Posterior vena cava (tissue), 2 donors: ENCODE measurements around the gene ZNF197. TPM values are rescaled to one million over a fixed set of nuclear protein-coding genes. Genes with fewer than 3 reads are reported as not detected.
A peak's percentile ranks its signal among the peaks of the same experiment; 100 is the strongest.
"Not testable (repeated sequence)": the region's sequence is repeated elsewhere in the genome, so short reads cannot be mapped to it uniquely, and the experiment has no call there.

Experiments used
- DNase-seq: peaks from one replicate; pipeline ENCODE4 v3.0.0-alpha.2; 2020; ENCODE audit warnings: low spot score
- intact Hi-C, 2 donors: fragments of 100-400 bp; cut with DNase I; formaldehyde crosslinking; loops; one replicate each; pipeline versions ENCODE4 v1.14.1 to v1.14.2; 2022 to 2023
- total RNA-seq, 2 donors: library from RNA; stranded (reverse); fragmentation: NEBNext Ultra II Directional; extraction: Animal tissue kit (Norgen Biotek cat#: 25700); gene quantifications; one replicate each; pipeline ENCODE4 v1.2.1, GENCODE V29; 2021
- donor health status: DM: yes; HTN: yes; CAD: no.
- donor health status: DM: yes; HTN: yes; CAD: no.

ZNF197 gene
- total RNA-seq, 2 donors from 2014 or later = 14.0 to 14.3 TPM

DNA sequence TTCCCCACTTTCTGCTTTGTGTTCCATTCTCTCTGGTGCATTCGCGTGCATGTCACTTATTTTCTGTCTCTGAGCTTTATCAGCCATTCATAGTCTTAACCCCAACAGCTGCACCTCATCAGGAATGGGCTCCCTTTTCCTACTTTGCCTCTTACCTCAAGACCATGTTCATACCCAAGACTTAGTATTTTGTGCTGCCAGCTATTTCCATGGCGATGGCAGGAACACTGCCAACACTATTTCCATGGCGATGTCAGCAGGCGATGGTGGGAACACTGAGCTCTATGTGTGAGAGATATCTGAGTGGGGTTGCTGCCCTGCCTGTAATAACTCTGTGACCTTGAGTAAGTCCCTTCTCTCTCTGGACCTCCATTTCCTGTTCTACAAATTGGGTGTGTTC is 29.2 kb downstream of the ZNF197 start:
- intact Hi-C loops = no loop called here
- DNase-seq = no peak

DNA sequence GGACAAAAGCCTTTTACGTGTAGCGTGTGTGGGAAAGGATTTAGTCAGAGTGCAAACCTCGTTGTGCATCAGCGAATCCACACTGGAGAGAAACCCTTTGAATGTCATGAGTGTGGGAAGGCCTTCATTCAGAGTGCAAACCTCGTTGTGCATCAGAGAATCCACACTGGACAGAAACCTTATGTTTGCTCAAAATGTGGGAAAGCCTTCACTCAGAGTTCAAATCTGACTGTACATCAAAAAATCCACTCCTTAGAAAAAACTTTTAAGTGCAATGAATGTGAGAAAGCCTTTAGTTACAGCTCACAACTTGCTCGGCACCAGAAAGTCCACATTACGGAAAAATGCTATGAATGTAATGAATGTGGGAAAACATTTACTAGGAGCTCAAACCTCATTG is 34.2 kb downstream of the ZNF197 start:
- intact Hi-C loops = no loop called here
- no peak for DNase-seq

DNA sequence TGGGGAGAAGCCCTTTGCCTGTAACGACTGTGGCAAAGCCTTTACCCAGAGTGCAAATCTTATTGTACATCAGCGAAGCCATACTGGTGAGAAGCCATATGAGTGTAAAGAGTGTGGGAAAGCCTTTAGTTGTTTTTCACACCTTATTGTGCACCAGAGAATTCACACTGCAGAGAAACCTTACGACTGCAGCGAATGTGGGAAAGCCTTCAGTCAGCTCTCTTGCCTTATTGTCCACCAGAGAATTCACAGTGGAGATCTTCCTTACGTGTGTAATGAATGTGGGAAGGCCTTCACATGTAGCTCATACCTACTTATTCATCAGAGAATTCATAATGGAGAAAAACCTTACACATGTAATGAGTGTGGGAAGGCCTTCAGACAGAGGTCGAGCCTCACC is 34.6 kb downstream of the ZNF197 start:
- DNase-seq = no peak
- intact Hi-C loops = no loop called here

DNA sequence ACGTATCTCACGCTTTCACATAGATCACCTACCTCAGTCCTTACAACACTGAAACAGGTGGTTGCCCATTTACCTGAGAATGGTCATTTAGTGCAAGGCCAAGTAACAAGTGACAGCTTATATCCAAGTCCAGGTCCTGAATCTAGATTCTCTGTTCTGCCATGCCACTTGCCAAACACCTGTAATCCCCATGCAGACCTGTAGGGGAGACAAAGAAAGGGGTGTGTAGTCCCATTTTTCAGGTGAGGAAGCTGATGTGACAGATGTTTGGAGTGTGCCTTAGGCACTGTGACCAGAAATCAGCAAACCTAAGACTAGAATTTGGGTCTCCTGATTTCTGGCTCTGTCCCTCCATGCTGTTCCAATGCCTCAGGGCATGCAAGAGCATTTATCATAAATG is 36.4 kb downstream of the ZNF197 start:
- intact Hi-C loops = no loop called here
- DNase-seq = no peak

DNA sequence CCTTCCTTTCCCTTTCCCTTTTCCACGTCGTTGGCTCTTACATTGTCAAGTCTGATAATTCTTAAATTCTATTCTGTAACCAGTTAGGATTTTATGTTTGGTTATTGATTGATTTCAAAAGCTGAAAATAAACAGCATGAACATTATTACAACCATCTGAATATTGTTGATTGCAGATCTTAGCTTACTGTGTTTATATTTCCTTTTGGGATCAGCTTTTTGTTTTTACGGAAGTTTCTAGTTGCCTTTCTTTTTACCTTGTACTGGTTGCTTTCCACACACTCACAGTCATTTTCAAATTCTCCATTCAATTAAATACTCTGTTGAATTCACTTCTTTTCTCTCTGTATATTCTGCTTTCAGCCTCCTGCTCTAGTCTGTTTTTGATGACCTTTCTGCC is 40.3 kb downstream of the ZNF197 start:
- intact Hi-C loops = no loop called here
- DNase-seq = no peak

DNA sequence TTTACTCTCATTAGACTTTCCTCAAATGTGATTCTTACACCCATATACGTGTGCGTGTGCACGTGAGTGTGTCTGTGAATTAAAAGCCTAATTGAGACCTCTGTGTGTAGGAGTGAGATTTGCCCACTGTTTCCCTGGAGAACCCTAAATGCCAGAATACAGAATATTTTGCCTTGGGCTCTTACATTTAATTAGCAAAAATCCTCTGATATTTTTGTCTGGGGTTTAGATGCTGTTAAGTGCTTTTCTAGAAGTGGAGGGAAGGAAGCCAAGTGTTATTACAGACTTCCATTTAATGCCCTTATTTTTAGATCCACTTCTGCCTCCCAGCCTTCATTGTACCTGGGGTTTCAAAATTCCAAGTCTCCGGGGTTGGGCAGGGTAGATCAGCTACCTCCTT is 41.5 kb downstream of the ZNF197 start:
- intact Hi-C loops = no loop called here
- DNase-seq = no peak

DNA sequence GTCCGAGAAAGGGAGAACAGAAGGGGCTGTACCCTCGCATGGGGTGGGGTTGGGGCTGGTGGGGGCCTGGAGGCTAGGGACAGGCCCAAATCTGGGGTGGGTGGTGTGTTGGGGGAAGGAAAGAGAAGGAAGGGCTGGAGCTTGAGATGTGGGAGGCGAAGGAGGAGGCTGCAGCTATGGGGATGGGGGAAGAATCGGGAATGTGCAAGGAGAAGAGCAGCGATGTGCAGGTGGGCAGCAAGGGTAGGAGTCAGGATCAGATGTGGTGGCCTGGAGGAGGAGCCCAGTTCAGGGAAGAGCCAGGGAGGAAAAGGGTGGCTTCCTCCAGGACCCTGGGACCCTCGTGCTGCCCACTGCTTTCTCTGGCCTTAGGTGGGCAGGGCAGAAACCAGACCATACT is 44.9 kb downstream of the ZNF197 start:
- no peak for DNase-seq
- intact Hi-C loops = no loop called here

DNA sequence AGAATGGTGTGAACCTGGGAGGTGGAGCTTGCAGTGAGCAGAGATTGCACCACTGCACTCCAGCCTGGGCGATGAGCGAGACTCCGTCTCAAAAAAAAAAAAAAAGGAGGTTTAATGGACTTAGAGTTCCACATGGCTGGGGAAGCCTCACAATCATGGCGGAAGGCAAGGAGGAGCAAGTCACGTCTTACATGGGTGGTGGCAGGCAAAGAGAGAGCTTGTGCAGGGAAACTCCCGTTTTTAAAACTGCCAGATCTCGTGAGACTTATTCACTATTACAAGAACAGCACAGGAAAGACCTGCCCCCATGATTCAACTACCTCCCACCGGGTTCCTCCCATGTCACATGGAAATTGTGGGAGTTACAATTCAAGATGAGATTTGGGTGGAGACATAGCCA is 48.6 kb downstream of the ZNF197 start:
- DNase-seq, intact Hi-C loops: not testable (repeated sequence)

DNA sequence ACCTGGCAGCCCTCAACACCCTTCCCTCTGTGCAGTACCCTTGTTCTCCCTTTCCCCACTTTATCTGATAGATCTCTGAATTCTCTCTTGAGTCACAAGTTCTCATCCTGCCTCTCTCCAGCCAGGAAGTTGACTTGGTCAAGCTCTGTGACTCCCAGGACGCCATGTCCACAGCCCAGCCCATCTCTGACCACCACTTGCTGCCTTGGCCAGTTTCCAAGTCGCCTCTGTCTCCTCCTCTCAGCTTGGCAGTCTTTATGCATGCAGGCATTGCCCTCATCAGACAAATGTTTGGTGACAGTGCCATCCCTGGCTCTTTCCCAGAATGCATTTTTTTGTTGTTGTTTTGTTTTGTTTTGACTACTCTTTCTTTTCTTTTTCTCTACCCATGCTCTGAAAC is 49.4 kb downstream of the ZNF197 start:
- intact Hi-C loops = no loop called here
- no peak for DNase-seq

DNA sequence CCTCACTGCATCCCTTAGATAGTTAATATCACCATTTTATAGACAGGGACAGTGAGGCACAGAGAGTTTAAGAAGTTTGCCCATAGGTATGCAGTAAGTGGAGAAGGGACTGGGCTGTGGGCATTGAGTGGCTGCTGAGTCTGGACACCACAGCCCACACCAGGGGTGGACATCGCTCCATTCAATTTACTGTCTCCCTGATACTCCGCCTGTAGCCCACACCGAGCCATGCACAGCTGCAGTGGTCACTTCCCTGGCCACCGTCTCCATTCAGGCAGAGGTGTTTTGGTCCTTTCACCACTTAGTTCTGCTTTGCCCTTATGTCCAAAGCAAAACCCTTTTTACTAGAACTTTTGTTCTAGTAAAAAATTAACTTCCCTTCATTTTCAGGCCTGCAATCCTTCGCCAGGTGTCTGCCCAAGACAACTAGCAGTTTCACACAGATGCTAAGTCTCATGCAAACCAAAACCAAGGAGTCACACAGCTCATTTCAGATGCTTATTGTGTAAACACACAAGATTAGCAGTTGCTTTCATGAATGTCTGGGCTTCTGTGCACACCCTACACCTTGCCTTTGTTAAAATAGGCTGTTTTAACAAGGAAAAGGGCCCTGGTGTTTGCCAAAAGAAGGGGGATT is 53.8 kb downstream of the ZNF197 start:
- no peak for DNase-seq
- intact Hi-C loops = no loop called here

DNA sequence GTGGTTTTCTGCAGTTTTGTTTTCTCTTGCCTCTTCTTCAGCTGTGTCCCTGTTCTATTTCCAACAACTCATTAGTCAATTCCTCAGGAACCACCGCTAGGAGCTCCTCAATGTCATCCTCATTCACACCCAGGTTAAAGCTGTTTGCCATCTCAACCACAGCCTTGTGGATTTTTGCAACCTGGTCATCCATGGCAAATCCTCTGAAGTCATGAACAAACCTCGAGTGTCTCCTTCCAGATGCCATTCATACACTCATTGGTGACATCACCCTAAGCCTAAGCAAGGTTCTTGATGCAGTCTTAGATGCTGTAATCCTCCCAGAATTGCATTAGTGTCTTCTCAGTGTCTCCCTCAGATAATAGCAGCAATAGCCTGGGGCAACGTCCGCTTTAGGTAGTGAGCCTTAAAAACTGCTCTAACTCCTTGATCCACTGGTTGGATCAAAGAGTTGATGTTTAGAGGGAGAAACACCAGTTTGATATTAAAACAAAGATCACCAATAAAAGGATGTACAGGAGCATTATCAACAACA is 56.2 kb downstream of the ZNF197 start:
- no peak for DNase-seq
- intact Hi-C loops = no loop called here

DNA sequence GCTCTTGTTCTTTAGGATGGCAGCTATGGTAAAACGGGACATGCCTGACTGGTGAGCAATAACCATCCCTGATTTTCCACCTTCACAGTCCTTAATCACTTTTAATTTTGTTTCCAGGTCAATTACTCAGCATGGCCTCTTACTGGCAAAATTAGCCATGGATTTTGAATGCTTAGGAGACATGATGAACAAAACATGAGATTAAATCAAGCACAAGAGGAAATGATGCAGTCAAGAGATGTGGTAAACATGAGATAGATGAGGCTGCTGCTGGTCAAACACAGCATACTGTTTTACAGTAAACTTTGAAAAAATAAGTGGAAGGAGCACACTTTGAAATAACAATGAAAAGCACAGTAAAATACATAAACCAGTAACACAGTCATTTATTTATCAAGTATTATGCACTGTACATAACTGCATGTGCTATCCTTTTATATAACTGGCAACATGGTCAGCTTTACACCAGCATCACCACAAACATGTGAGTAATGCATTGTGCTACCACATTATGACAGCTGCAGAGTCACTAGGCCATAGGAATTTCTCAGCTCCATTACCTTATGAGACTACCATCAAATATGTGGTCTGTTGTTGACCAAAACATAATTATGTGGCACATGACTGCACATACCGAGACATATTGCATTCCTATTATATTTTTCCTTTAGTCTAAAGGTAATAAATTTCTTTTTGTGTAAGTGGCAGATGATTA is 57.5 kb downstream of the ZNF197 start:
- intact Hi-C loops = no loop called here
- DNase-seq = no peak

DNA sequence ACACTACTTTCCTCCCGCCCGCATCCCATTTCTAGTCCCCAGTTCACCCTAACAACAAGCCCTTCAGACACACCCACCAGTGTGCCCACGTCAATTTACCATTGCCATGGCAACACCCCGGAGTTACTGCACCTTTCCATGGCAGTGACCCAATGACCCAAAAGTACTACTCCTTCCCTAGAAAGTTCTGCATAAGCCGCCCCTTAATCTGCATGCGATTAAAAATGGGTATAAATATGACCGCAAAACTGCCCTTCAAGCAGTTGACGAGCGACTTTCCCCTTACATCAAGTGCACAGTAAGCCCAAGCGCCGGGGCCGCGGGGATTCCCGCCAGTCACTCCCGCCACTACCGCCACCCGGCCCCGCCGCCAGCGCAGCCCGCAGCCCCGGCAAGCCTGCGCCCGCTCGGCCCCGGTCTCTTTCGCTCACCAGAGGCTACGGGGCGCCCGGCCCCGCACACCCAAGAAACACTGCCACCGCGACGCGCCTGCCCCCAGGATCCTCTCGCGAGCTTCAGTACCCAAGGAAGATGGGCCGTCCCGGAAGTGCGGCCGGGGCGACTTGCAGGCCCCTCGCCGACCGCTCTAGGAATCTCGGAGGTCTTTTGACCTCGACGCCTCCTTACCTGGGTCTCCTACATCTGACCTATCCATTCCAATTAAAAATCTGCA is 60.4 kb downstream of the ZNF197 start:
- DNase-seq = peak; percentile 92
- intact Hi-C loops = no loop called here

DNA sequence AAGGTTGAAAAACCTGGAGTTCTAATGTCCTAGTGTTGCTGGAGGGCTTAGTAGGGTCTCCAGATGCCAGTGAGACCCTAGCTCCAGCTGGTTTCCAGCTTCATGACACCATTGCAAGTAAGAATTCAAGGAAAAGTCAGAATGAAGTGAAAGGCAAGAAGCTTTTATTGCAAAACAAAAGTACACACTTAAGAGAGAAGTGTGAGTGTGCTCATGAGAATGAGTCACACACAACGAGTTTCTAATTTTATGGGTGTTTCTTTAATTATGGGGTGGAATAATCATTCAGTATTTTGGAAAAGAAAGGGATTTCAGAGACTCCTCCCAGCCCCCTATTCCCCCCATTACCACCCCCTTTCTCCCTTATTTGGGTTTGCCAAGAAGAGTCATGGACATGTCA is 63.1 kb downstream of the ZNF197 start:
- DNase-seq = no peak
- intact Hi-C loops = no loop called here

Other genes starting within 250 kb of the ZNF197 start
- gene ZNF445, start 147.4 kb upstream of the ZNF197 start, total RNA-seq = 10 to 100 TPM; 14.8 to 17.6 TPM
- gene ZKSCAN7, start 69.8 kb upstream of the ZNF197 start, total RNA-seq = 1 to 10 TPM; 2.3 to 3.9 TPM
- gene ZNF660, start 40.1 kb upstream of the ZNF197 start, total RNA-seq = 1 to 10 TPM; 6.2 to 7.7 TPM
- 10 to 100 TPM; 10.6 to 16.1 TPM for gene ZNF35, start 23.7 kb downstream of the ZNF197 start, total RNA-seq
- gene ZNF502, start 87.6 kb downstream of the ZNF197 start, total RNA-seq = 1 to 10 TPM; 5.7 to 5.8 TPM
- 1 to 10 TPM; 7.2 to 8.1 TPM for gene ZNF501, start 104.6 kb downstream of the ZNF197 start, total RNA-seq
- 10 to 100 TPM; 26.9 to 27.2 TPM for gene KIAA1143, start 136.6 kb downstream of the ZNF197 start, total RNA-seq
- gene KIF15, start 136.8 kb downstream of the ZNF197 start, total RNA-seq = under 1 TPM; 0.19 to 0.65 TPM
- gene TMEM42, start 236.9 kb downstream of the ZNF197 start, total RNA-seq = 10 to 100 TPM in 1 of 2 donors, 1 to 10 TPM in 1; 6.7 to 10.8 TPM
- not detected for gene TGM4, start 249.6 kb downstream of the ZNF197 start, total RNA-seq